Head of caudate nucleus (tissue), 42 donors: ENCODE results near the gene SLX9.

ENCODE experiments used
- DNase-seq, 42 donors: peaks; one replicate each; pipeline versions ENCODE4 v3.0.0 to v3.0.0-alpha.2; 2020 to 2021; ENCODE audit warnings: mixed read lengths in 7 of 42
- intact Hi-C: fragments of 100-400 bp; cut with DNase I; formaldehyde crosslinking; loops from one replicate; pipeline ENCODE4 v1.15.0; 2022

SLX9 gene

GRCh38 chr21:44979687-44980561, 40.1 kb downstream of the SLX9 start:
- no peak for DNase-seq
- intact Hi-C loops, result no loop called here

GRCh38 chr21:44980562-44981489, 41.0 kb downstream of the SLX9 start:
- no peak for DNase-seq
- intact Hi-C loops, result no loop called here

- DNase-seq, result no peak
These were observed 42.9 kb downstream of the SLX9 start for GRCh38 chr21:44982558-44983250.

GRCh38 chr21:44983421-44984206, 43.8 kb downstream of the SLX9 start:
- intact Hi-C loops, result no loop called here
- no peak for DNase-seq

More at GRCh38 chr21:44982558-44983250, 42.9 kb downstream of the SLX9 start:
- intact Hi-C loops, result no loop called here

- intact Hi-C loops, result no loop called here
- no peak for DNase-seq
These were observed 44.6 kb downstream of the SLX9 start for GRCh38 chr21:44984428-44984791.

- intact Hi-C loops, result no loop called here
- no peak for DNase-seq
These were observed 45.1 kb downstream of the SLX9 start for GRCh38 chr21:44984792-44985440.

- DNase-seq, result peak in 2 of 42 donors; percentile 1 to 3
- intact Hi-C loops, result no loop called here
These were observed 45.9 kb downstream of the SLX9 start for GRCh38 chr21:44985441-44986401.

GRCh38 chr21:44986471-44987291, 46.9 kb downstream of the SLX9 start:
- intact Hi-C loops, result no loop called here
- peak in 2 of 42 donors; percentile 2 to 30 for DNase-seq

GRCh38 chr21:44987301-44987885, 47.6 kb downstream of the SLX9 start:
- DNase-seq, result no peak
- intact Hi-C loops, result no loop called here

GRCh38 chr21:44987886-44988606, 48.2 kb downstream of the SLX9 start:
- intact Hi-C loops, result no loop called here
- peak in 1 of 42 donors; percentile 1 for DNase-seq

GRCh38 chr21:44988607-44989536, 49.0 kb downstream of the SLX9 start:
- intact Hi-C loops, result no loop called here
- peak in 1 of 42 donors; percentile 0 for DNase-seq

- intact Hi-C loops, result no loop called here
- peak in 1 of 42 donors; percentile 2 for DNase-seq
These were observed 49.7 kb downstream of the SLX9 start for GRCh38 chr21:44989537-44989886.

- intact Hi-C loops, result no loop called here
- DNase-seq, result peak in 1 of 42 donors; percentile 0
These were observed 50.3 kb downstream of the SLX9 start for GRCh38 chr21:44989943-44990780.
